CD4-positive, CD25-positive, alpha-beta regulatory T cell (primary cell): ENCODE results near the gene EPDR1. TPM values are rescaled to one million over a fixed set of nuclear protein-coding genes. Genes with fewer than 3 reads are reported as not detected.

ENCODE experiments used
- ATAC-seq, 2 donors: fragments of 150-1000 bp; cut with Tn5 transposase; one replicate each; pipeline ENCODE4 v1.10.0; 2021; ENCODE audit warnings: low read depth in 2 of 2, moderate number of reproducible peaks in 2 of 2, moderate library complexity in 1 of 2
- DNase-seq, 3 donors: peaks; one replicate each; pipeline versions ENCODE4 v3.0.0 to v3.0.0-alpha.2; 2012 to 2022; ENCODE audit warnings: mixed read lengths in 1 of 3
- H3K27ac ChIP-seq: one replicate; pipeline ENCODE4 v1.7.0; 2013; ENCODE audit warnings: mild to moderate bottlenecking, low read length; ENCODE audit not compliant: insufficient read depth, poor library complexity, severe bottlenecking
- H3K27me3 ChIP-seq: one replicate; pipeline ENCODE4 v1.7.0; 2013; ENCODE audit warnings: low read length; ENCODE audit not compliant: control insufficient read depth, insufficient read depth
- H3K36me3 ChIP-seq: one replicate; pipeline ENCODE4 v1.7.0; 2013; ENCODE audit warnings: mild to moderate bottlenecking, low read length, moderate library complexity; ENCODE audit not compliant: control insufficient read depth, insufficient read depth
- H3K4me1 ChIP-seq: 2 replicates; pipeline ENCODE4 v1.7.0; 2013; ENCODE audit warnings: mild to moderate bottlenecking, low read length; ENCODE audit not compliant: insufficient read depth, control insufficient read depth, poor library complexity, severe bottlenecking
- H3K4me3 ChIP-seq: one replicate; pipeline ENCODE4 v1.7.0; 2013; ENCODE audit warnings: low read depth, mild to moderate bottlenecking, low read length, moderate library complexity
- H3K9me3 ChIP-seq, 2 experiments: 1 replicate in 1 of 2; 2 replicates in 1 of 2; pipeline ENCODE4 v1.7.0; 2013; ENCODE audit warnings: low read length in 2 of 2, mild to moderate bottlenecking in 1 of 2, moderate library complexity in 1 of 2; ENCODE audit not compliant: control insufficient read depth in 2 of 2
- H3K27ac Mint-ChIP-seq, 3 donors: one replicate each; pipeline ENCODE4 v1.8.0; 2020 to 2022; ENCODE audit warnings: mild to moderate bottlenecking in 3 of 3, mixed read lengths in 3 of 3, moderate library complexity in 2 of 3
- H3K27me3 Mint-ChIP-seq: one replicate; pipeline ENCODE4 v1.8.0; 2022; ENCODE audit warnings: mild to moderate bottlenecking, mixed read lengths
- H3K36me3 Mint-ChIP-seq: one replicate; pipeline ENCODE4 v1.8.0; 2020; ENCODE audit warnings: mixed read lengths
- H3K4me1 Mint-ChIP-seq, 4 donors: one replicate each; pipeline ENCODE4 v1.8.0; 2020 to 2022; ENCODE audit warnings: mixed read lengths in 4 of 4, mild to moderate bottlenecking in 1 of 4
- H3K4me3 Mint-ChIP-seq, 4 donors: one replicate each; pipeline ENCODE4 v1.8.0; 2020 to 2022; ENCODE audit warnings: mild to moderate bottlenecking in 4 of 4, mixed read lengths in 4 of 4, moderate library complexity in 3 of 4
- H3K9me3 Mint-ChIP-seq, 7 donors: one replicate each; pipeline ENCODE4 v1.8.0; 2020 to 2022; ENCODE audit warnings: mixed read lengths in 7 of 7, mild to moderate bottlenecking in 3 of 7, moderate library complexity in 2 of 7
- polyA plus RNA-seq, 4 donors: library from polyadenylated mRNA; unstranded; fragments of 300-500 nt; fragmentation: Illumina TruSeq; gene quantifications; one replicate each; pipeline ENCODE4 v1.2.3, GENCODE V29; 2021
- total RNA-seq: library from RNA; stranded (reverse); gene quantifications from one replicate; pipeline ENCODE4 v1.2.3, GENCODE V29; 2022

EPDR1 gene
- total and polyA plus RNA-seq, 5 donors from 2014 or later: 0.10 TPM; not detected in 4

GRCh38 chr7:37984750-37985390 is 64.4 kb downstream of the EPDR1 start:
- H3K27me3 ChIP-seq: no peaks in the 10 kb centered on the region
- no peaks in the 10 kb centered on the region for H3K36me3 Mint-ChIP-seq
- ATAC-seq (no peak), DNase-seq (no peak)
- no peak overlapping the region for H3K27ac Mint-ChIP-seq
- no peaks in the 10 kb centered on the region for H3K4me1 ChIP-seq
- no peak overlapping the region for H3K4me3 ChIP-seq
- H3K36me3 ChIP-seq: no peaks in the 10 kb centered on the region
- H3K9me3 Mint-ChIP-seq: peaks cover 0 to 5% (median 0%) of the 10 kb centered on the region in 7 donors
- peaks cover 7% of the 10 kb centered on the region for H3K27me3 Mint-ChIP-seq
- no peak overlapping the region for H3K4me3 Mint-ChIP-seq
- peaks cover 0 to 2% (median 0%) of the 10 kb centered on the region in 4 donors for H3K4me1 Mint-ChIP-seq
- no peak overlapping the region for H3K27ac ChIP-seq
- H3K9me3 ChIP-seq: no peaks in the 10 kb centered on the region

DNA sequence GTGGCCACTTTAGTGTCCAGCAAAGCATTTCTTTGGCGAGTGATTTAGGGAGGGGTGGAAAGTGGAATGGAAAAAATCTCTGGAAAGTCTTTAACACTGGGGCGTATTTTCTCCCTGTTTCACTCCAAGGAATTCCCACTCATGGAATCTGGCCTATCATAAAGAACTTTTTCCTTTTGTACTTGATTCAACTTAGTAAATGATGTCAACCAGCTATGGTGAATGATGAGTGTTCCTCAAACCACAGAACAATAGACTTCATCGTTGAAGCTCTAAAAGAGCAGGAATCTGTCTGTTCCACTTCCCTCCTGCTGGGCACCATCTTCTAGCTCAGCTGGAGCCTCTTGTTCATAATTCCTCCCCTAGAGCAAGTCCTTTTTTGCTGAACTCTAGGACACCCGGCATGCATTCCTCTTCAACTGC is 66.5 kb downstream of the EPDR1 start:
- no peaks in the 10 kb centered on the region for H3K4me1 ChIP-seq
- H3K9me3 ChIP-seq: no peaks in the 10 kb centered on the region
- no peak overlapping the region for H3K4me3 ChIP-seq
- Mint-ChIP-seq H3K27me3 (peaks cover 7% of the 10 kb centered on the region), H3K9me3 (peaks cover 0 to 4% (median 0%) of the 10 kb centered on the region in 7 donors), H3K4me3 (no peak overlapping the region), H3K4me1 (peaks cover 0 to 2% (median 0%) of the 10 kb centered on the region in 4 donors), H3K27ac (no peak overlapping the region), H3K36me3 (no peaks in the 10 kb centered on the region)
- ATAC-seq (no peak), DNase-seq (no peak)
- H3K27me3 ChIP-seq: no peaks in the 10 kb centered on the region
- no peak overlapping the region for H3K27ac ChIP-seq
- H3K36me3 ChIP-seq: no peaks in the 10 kb centered on the region

DNA sequence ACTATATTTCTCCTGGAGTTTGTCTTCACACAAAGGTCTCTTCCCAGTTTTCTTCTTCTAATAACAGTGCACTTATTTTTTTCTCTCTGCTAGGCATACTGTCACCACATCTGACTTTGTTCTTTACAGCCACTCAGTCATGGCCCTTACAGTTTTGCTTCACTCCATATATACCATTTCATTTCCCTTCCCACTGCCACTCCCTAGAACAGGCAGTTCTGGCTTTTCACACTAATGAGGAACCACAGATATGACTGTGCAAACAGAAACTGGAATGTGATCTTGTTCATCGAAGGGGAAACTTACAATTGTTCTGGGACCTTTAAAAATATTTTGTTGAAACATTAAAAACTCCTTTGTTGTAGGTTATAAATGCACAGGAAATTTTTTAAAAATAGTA is 67.3 kb downstream of the EPDR1 start:
- Mint-ChIP-seq H3K9me3 (peaks cover 0 to 4% (median 0%) of the 10 kb centered on the region in 7 donors), H3K4me1 (peaks cover 0 to 2% (median 0%) of the 10 kb centered on the region in 4 donors), H3K27me3 (peaks cover 7% of the 10 kb centered on the region), H3K36me3 (no peaks in the 10 kb centered on the region), H3K4me3 (no peak overlapping the region), H3K27ac (no peak overlapping the region)
- no peaks in the 10 kb centered on the region for H3K4me1 ChIP-seq
- H3K27ac ChIP-seq: no peak overlapping the region
- H3K4me3 ChIP-seq: no peak overlapping the region
- DNase-seq (no peak), ATAC-seq (no peak)
- no peaks in the 10 kb centered on the region for H3K9me3 ChIP-seq
- H3K36me3 ChIP-seq: no peaks in the 10 kb centered on the region
- no peaks in the 10 kb centered on the region for H3K27me3 ChIP-seq

GRCh38 chr7:37988721-37989650 is 68.5 kb downstream of the EPDR1 start:
- H3K4me3 Mint-ChIP-seq: no peak overlapping the region
- H3K4me1 Mint-ChIP-seq: peaks cover 0 to 2% (median 0%) of the 10 kb centered on the region in 4 donors
- Histone ChIP-seq H3K4me1 (no peaks in the 10 kb centered on the region), H3K9me3 (no peaks in the 10 kb centered on the region), H3K27me3 (no peaks in the 10 kb centered on the region), H3K27ac (no peak overlapping the region), H3K4me3 (no peak overlapping the region), H3K36me3 (no peaks in the 10 kb centered on the region)
- H3K9me3 Mint-ChIP-seq: peaks cover 0 to 4% (median 0%) of the 10 kb centered on the region in 7 donors
- H3K27ac Mint-ChIP-seq: no peak overlapping the region
- ATAC-seq (no peak), DNase-seq (no peak)
- no peaks in the 10 kb centered on the region for H3K36me3 Mint-ChIP-seq
- H3K27me3 Mint-ChIP-seq: no peaks in the 10 kb centered on the region

DNA sequence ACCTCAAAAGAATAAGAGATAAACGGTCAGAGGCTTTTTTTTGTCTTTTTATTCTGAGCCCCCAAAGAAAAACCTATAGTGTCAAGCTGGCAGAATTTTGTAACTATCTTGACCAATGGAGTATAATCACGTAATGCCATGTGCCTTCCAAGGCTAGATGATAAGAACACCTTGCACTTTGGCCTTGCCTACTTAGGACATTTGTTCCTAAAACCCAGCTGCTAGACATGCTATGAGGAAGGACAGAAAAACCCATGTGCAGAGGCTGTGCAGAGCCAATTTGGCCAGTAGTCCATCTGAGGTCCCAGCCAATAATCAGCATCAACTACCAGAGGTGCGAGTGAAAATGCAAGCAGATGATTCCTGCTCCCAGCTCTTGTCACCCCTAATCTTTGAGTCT is 69.9 kb downstream of the EPDR1 start:
- no peak overlapping the region for H3K4me3 ChIP-seq
- Mint-ChIP-seq H3K27me3 (no peaks in the 10 kb centered on the region), H3K36me3 (no peaks in the 10 kb centered on the region), H3K4me1 (peaks cover 0 to 2% (median 0%) of the 10 kb centered on the region in 4 donors), H3K27ac (no peak overlapping the region), H3K4me3 (no peak overlapping the region), H3K9me3 (peaks cover 0 to 4% (median 2%) of the 10 kb centered on the region in 7 donors)
- H3K27ac ChIP-seq: no peak overlapping the region
- ATAC-seq (no peak), DNase-seq (no peak)
- H3K27me3 ChIP-seq: no peaks in the 10 kb centered on the region
- H3K4me1 ChIP-seq: no peaks in the 10 kb centered on the region
- H3K36me3 ChIP-seq: no peaks in the 10 kb centered on the region
- H3K9me3 ChIP-seq: no peaks in the 10 kb centered on the region

GRCh38 chr7:37993060-37993501 is 72.6 kb downstream of the EPDR1 start:
- no peak for DNase-seq
- no peak for ATAC-seq
- H3K27me3 ChIP-seq: no peaks in the 10 kb centered on the region
- H3K36me3 Mint-ChIP-seq: no peaks in the 10 kb centered on the region
- no peaks in the 10 kb centered on the region for H3K9me3 ChIP-seq
- no peaks in the 10 kb centered on the region for H3K4me1 Mint-ChIP-seq
- no peak overlapping the region for H3K4me3 ChIP-seq
- H3K4me3 Mint-ChIP-seq: no peak overlapping the region
- no peaks in the 10 kb centered on the region for H3K27me3 Mint-ChIP-seq
- H3K4me1 ChIP-seq: no peaks in the 10 kb centered on the region
- H3K27ac ChIP-seq: no peak overlapping the region
- no peak overlapping the region for H3K27ac Mint-ChIP-seq
- no peaks in the 10 kb centered on the region for H3K36me3 ChIP-seq
- peaks cover 0 to 9% (median 2%) of the 10 kb centered on the region in 7 donors for H3K9me3 Mint-ChIP-seq

DNA sequence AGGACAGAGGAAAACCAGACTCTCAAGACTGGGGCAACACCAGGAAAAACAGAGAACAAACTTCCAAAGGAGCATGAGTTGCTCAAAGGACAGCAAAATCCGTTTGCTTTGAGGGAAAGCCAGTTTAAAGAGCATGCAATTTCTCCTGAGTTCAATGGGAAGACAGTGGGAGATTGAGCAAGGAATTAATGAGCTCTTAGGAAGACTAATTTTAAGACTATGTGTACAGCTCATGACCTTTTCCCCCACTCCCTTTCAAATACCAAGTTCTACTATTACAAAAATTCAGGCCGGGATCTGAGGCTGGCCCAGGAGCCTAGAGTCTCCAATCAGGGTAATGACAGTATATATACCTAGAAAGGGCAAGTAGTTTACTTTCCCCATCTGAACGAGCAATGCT is 79.2 kb downstream of the EPDR1 start:
- no peak overlapping the region for H3K4me3 Mint-ChIP-seq
- H3K36me3 ChIP-seq: no peaks in the 10 kb centered on the region
- no peaks in the 10 kb centered on the region for H3K9me3 ChIP-seq
- H3K27ac Mint-ChIP-seq: no peak overlapping the region
- no peak for ATAC-seq
- DNase-seq: no peak
- H3K4me1 Mint-ChIP-seq: no peaks in the 10 kb centered on the region
- H3K36me3 Mint-ChIP-seq: no peaks in the 10 kb centered on the region
- H3K9me3 Mint-ChIP-seq: peaks cover 0 to 8% (median 2%) of the 10 kb centered on the region in 7 donors
- H3K27me3 ChIP-seq: no peaks in the 10 kb centered on the region
- no peaks in the 10 kb centered on the region for H3K27me3 Mint-ChIP-seq
- no peak overlapping the region for H3K27ac ChIP-seq
- no peak overlapping the region for H3K4me3 ChIP-seq
- H3K4me1 ChIP-seq: no peaks in the 10 kb centered on the region
